Peyer's patch (tissue), 4 donors: ENCODE results near the gene CYP4V2.

Experiments used
- POLR2A ChIP-seq, 2 donors: fragments of 450-650 bp; IDR thresholded peaks; one replicate each; pipeline ENCODE4 v1.5.1; 2017; ENCODE audit warnings: antibody characterized with exemption in 2 of 2, mild to moderate bottlenecking in 2 of 2, moderate library complexity in 2 of 2
- TF ChIP-seq, protein P1 (sequence below), 6 experiments: fragments of 450-650 bp in 4 of 6; fragments of 200-600 bp in 2 of 6; sonication (generic) in 1 of 6; IDR thresholded peaks; one replicate each; pipeline ENCODE4 v1.5.1; 2017 to 2019; ENCODE audit warnings: antibody characterized with exemption in 6 of 6, mild to moderate bottlenecking in 3 of 6, moderate library complexity in 1 of 6

DNA sequence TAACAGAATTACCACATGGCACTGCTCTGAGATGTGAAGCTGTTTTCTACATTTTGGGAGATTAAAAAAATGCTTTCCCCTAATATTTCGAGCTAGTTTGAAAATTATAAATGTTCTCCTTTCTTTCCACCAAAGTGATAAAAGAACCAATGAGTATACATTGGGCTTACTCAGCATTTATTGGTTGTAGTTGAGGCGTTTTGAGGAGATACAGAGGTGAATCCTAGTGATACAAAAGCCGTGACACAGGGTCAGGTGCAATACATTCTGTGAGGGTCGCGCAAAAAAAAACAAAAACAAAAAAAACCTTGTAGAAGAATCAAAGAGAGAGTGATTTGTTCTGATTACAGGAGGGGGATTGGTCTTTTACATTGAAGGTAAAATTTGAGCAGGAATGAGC lies 32.4 kb upstream of the CYP4V2 start:
- TF ChIP-seq, protein P1, sequence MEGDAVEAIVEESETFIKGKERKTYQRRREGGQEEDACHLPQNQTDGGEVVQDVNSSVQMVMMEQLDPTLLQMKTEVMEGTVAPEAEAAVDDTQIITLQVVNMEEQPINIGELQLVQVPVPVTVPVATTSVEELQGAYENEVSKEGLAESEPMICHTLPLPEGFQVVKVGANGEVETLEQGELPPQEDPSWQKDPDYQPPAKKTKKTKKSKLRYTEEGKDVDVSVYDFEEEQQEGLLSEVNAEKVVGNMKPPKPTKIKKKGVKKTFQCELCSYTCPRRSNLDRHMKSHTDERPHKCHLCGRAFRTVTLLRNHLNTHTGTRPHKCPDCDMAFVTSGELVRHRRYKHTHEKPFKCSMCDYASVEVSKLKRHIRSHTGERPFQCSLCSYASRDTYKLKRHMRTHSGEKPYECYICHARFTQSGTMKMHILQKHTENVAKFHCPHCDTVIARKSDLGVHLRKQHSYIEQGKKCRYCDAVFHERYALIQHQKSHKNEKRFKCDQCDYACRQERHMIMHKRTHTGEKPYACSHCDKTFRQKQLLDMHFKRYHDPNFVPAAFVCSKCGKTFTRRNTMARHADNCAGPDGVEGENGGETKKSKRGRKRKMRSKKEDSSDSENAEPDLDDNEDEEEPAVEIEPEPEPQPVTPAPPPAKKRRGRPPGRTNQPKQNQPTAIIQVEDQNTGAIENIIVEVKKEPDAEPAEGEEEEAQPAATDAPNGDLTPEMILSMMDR (IDR thresholded peaks at IDR 0.05): no peak
- TF ChIP-seq POLR2A (IDR thresholded peaks at IDR 0.05): no peak
